ENCODE results near the gene ZIC3. TPM values are rescaled to one million over a fixed set of nuclear protein-coding genes. Genes with fewer than 3 reads are reported as not detected.

ZIC3 gene
- total and polyA plus RNA-seq, 10 of the 15 experiments (the other 5 are each of a cell fraction or from before 2014, with no cell fraction given), result 0.07 TPM; not detected in 9

DNA sequence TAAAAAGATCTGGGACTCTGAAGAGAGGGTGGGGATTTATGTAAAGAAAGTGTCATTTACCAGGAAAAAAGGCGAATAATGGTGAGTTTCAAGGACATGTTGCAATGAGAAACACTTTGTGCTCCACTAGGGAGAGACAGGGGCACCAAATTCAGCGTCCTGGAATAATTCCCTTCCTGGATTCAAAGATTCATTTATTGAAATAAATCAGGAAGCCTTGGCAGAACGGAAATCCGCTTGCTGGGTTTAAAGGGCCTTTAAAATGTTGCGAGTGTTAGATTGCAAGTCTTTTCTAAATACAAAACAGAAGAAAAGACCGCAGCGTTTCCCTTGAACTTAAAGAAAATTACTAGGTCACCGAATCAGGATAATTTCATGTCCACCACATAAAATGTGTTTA is 3.8 kb upstream of the ZIC3 start:
- Histone ChIP-seq H3K27ac (ENCODE audit: control insufficient read depth, insufficient read depth) (no peak overlapping the region), H3K4me1 (ENCODE audit: control insufficient read depth, insufficient read depth, low read length) (no peaks in the 10 kb centered on the region), H3K4me2 (ENCODE audit: control insufficient read depth, insufficient read depth) (no peak overlapping the region), H3K9ac (ENCODE audit: control insufficient read depth, insufficient read depth, low read length) (no peak overlapping the region), H3K36me3 (ENCODE audit: control insufficient read depth in 2 of 2, insufficient read depth in 2 of 2, low read length in 1 of 2) (no peaks in the 10 kb centered on the region), H3K9me3 (replicated peaks; ENCODE audit: control insufficient read depth, insufficient read depth, low read length) (no peaks in the 10 kb centered on the region; the same call in 2 of the 3 replicates), H3K27me3 (replicated peaks in 1 of 2; ENCODE audit: control insufficient read depth in 2 of 2, insufficient read depth in 2 of 2, low read length in 1 of 2) (peaks cover 0 to 3% of the 10 kb centered on the region in 2 experiments; a peak in 2 of 4 replicates), H2AFZ (ENCODE audit: control insufficient read depth, low read depth, low read length) (no peak overlapping the region), H3K4me3 (no peak overlapping the region), H3K79me2 (ENCODE audit: control insufficient read depth, insufficient read depth, low read length) (no peaks in the 10 kb centered on the region), H4K20me1 (ENCODE audit: control insufficient read depth, insufficient read depth) (no peaks in the 10 kb centered on the region)
- FAIRE-seq (no peak), ATAC-seq (no peak), DNase-seq (ENCODE audit: low read depth, low spot score) (no peak)
- in situ Hi-C loops (cut with MboI), result no loop called here
- ChIA-PET CTCF (no interaction called here), SMC1A (ENCODE audit: uncharacterized antibody, unreplicated experiment) (no interaction called here), POLR2A (no interaction called here), RAD21 (ENCODE audit: unreplicated experiment) (no interaction called here)
- intact Hi-C loops (cut with micrococcal nuclease; ENCODE audit: unreplicated experiment), result no loop called here
- WGBS (ENCODE audit: insufficient coverage, insufficient replicate concordance, low lambda C conversion rate, missing lambda C conversion rate), result 22% methylated on average over 8 of the region's 8 CpGs
- no TSS peak for BruUV-seq (replicated peaks)
- TF ChIP-seq, protein P1, sequence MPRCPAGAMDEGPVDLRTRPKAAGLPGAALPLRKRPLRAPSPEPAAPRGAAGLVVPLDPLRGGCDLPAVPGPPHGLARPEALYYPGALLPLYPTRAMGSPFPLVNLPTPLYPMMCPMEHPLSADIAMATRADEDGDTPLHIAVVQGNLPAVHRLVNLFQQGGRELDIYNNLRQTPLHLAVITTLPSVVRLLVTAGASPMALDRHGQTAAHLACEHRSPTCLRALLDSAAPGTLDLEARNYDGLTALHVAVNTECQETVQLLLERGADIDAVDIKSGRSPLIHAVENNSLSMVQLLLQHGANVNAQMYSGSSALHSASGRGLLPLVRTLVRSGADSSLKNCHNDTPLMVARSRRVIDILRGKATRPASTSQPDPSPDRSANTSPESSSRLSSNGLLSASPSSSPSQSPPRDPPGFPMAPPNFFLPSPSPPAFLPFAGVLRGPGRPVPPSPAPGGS (IDR thresholded peaks at IDR 0.05; ENCODE audit: borderline replicate concordance, insufficient read depth, low read depth, low read length, poor library complexity, severe bottlenecking), result no peak
- TF ChIP-seq JUND (IDR thresholded peaks at IDR 0.05; ENCODE audit: low read depth, low read length), result no peak
- TF ChIP-seq ATF7 (IDR thresholded peaks at IDR 0.05; ENCODE audit: low read depth), result no peak
- no peak for TF ChIP-seq NR2C2 (IDR thresholded peaks at IDR 0.05; ENCODE audit: borderline replicate concordance, control insufficient read depth, insufficient read length, low read depth)
- no peak for TF ChIP-seq FOXM1 (IDR thresholded peaks at IDR 0.05; ENCODE audit: low read depth, low read length)
- TF ChIP-seq, protein P2, sequence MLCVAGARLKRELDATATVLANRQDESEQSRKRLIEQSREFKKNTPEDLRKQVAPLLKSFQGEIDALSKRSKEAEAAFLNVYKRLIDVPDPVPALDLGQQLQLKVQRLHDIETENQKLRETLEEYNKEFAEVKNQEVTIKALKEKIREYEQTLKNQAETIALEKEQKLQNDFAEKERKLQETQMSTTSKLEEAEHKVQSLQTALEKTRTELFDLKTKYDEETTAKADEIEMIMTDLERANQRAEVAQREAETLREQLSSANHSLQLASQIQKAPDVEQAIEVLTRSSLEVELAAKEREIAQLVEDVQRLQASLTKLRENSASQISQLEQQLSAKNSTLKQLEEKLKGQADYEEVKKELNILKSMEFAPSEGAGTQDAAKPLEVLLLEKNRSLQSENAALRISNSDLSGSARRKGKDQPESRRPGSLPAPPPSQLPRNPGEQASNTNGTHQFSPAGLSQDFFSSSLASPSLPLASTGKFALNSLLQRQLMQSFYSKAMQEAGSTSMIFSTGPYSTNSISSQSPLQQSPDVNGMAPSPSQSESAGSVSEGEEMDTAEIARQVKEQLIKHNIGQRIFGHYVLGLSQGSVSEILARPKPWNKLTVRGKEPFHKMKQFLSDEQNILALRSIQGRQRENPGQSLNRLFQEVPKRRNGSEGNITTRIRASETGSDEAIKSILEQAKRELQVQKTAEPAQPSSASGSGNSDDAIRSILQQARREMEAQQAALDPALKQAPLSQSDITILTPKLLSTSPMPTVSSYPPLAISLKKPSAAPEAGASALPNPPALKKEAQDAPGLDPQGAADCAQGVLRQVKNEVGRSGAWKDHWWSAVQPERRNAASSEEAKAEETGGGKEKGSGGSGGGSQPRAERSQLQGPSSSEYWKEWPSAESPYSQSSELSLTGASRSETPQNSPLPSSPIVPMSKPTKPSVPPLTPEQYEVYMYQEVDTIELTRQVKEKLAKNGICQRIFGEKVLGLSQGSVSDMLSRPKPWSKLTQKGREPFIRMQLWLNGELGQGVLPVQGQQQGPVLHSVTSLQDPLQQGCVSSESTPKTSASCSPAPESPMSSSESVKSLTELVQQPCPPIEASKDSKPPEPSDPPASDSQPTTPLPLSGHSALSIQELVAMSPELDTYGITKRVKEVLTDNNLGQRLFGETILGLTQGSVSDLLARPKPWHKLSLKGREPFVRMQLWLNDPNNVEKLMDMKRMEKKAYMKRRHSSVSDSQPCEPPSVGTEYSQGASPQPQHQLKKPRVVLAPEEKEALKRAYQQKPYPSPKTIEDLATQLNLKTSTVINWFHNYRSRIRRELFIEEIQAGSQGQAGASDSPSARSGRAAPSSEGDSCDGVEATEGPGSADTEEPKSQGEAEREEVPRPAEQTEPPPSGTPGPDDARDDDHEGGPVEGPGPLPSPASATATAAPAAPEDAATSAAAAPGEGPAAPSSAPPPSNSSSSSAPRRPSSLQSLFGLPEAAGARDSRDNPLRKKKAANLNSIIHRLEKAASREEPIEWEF (IDR thresholded peaks at IDR 0.05; ENCODE audit: insufficient replicate concordance, low read depth, low read length), result no peak
- no peak for TF ChIP-seq SREBF2 (IDR thresholded peaks at IDR 0.05; ENCODE audit: low read length)
- TF ChIP-seq, protein P3, sequence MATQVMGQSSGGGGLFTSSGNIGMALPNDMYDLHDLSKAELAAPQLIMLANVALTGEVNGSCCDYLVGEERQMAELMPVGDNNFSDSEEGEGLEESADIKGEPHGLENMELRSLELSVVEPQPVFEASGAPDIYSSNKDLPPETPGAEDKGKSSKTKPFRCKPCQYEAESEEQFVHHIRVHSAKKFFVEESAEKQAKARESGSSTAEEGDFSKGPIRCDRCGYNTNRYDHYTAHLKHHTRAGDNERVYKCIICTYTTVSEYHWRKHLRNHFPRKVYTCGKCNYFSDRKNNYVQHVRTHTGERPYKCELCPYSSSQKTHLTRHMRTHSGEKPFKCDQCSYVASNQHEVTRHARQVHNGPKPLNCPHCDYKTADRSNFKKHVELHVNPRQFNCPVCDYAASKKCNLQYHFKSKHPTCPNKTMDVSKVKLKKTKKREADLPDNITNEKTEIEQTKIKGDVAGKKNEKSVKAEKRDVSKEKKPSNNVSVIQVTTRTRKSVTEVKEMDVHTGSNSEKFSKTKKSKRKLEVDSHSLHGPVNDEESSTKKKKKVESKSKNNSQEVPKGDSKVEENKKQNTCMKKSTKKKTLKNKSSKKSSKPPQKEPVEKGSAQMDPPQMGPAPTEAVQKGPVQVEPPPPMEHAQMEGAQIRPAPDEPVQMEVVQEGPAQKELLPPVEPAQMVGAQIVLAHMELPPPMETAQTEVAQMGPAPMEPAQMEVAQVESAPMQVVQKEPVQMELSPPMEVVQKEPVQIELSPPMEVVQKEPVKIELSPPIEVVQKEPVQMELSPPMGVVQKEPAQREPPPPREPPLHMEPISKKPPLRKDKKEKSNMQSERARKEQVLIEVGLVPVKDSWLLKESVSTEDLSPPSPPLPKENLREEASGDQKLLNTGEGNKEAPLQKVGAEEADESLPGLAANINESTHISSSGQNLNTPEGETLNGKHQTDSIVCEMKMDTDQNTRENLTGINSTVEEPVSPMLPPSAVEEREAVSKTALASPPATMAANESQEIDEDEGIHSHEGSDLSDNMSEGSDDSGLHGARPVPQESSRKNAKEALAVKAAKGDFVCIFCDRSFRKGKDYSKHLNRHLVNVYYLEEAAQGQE (IDR thresholded peaks at IDR 0.05; ENCODE audit: low read depth, low read length), result no peak
- no peak for TF ChIP-seq PAX8 (IDR thresholded peaks at IDR 0.05)
- no peak for TF ChIP-seq TARDBP (IDR thresholded peaks at IDR 0.05; ENCODE audit: borderline replicate concordance)
- TF ChIP-seq, protein P4, sequence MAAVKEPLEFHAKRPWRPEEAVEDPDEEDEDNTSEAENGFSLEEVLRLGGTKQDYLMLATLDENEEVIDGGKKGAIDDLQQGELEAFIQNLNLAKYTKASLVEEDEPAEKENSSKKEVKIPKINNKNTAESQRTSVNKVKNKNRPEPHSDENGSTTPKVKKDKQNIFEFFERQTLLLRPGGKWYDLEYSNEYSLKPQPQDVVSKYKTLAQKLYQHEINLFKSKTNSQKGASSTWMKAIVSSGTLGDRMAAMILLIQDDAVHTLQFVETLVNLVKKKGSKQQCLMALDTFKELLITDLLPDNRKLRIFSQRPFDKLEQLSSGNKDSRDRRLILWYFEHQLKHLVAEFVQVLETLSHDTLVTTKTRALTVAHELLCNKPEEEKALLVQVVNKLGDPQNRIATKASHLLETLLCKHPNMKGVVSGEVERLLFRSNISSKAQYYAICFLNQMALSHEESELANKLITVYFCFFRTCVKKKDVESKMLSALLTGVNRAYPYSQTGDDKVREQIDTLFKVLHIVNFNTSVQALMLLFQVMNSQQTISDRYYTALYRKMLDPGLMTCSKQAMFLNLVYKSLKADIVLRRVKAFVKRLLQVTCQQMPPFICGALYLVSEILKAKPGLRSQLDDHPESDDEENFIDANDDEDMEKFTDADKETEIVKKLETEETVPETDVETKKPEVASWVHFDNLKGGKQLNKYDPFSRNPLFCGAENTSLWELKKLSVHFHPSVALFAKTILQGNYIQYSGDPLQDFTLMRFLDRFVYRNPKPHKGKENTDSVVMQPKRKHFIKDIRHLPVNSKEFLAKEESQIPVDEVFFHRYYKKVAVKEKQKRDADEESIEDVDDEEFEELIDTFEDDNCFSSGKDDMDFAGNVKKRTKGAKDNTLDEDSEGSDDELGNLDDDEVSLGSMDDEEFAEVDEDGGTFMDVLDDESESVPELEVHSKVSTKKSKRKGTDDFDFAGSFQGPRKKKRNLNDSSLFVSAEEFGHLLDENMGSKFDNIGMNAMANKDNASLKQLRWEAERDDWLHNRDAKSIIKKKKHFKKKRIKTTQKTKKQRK (IDR thresholded peaks at IDR 0.05; ENCODE audit: low read depth, low read length), result no peak

Data from GM12878 (cell line).